HG02759 (cell line): ENCODE results near the gene MRPL53.
"Not testable (repeated sequence)": the region's sequence is repeated elsewhere in the genome, so short reads cannot be mapped to it uniquely, and the experiment has no call there.

Experiments used
- ATAC-seq: cut with Tn5 transposase; IDR thresholded peaks from one replicate; pipeline ENCODE4 v1.9.1; 2021; ENCODE audit warnings: mild to moderate bottlenecking, moderate library complexity; ENCODE audit not compliant: unreplicated experiment

MRPL53 gene

GRCh38 chr2:74454654-74455511 lies 17.6 kb downstream of the MRPL53 start, which contains the start of gene INO80B:
TSS of gene INO80B (plus strand) at chr2:74455087. CDS start at chr2:74455117, 30 bp downstream.
- peak; percentile 44 for ATAC-seq

- no peak for ATAC-seq
These were observed 21.8 kb downstream of the MRPL53 start for GRCh38 chr2:74450570-74451190.

GRCh38 chr2:74448771-74449170 lies 23.7 kb downstream of the MRPL53 start:
- no peak for ATAC-seq

- no peak for ATAC-seq
These were observed 25.1 kb downstream of the MRPL53 start for GRCh38 chr2:74447230-74447999.

GRCh38 chr2:74444498-74445318 lies 27.8 kb downstream of the MRPL53 start:
- no peak for ATAC-seq

- ATAC-seq: not testable (repeated sequence)
These were observed 29.8 kb downstream of the MRPL53 start for GRCh38 chr2:74442483-74443297.

- ATAC-seq: no peak
These were observed 30.6 kb downstream of the MRPL53 start, which contains the start of gene RTKN for GRCh38 chr2:74441690-74442482. TSS of gene RTKN (minus strand) at chr2:74441937. CDS start at chr2:74441816, 121 bp downstream.

- ATAC-seq: no peak
These were observed 31.2 kb downstream of the MRPL53 start for GRCh38 chr2:74441170-74441689.

GRCh38 chr2:74440378-74441169 lies 31.9 kb downstream of the MRPL53 start:
- ATAC-seq: peak; percentile 90

GRCh38 chr2:74439803-74440377 lies 32.6 kb downstream of the MRPL53 start:
- ATAC-seq: no peak

GRCh38 chr2:74439373-74439772 lies 33.1 kb downstream of the MRPL53 start:
- no peak for ATAC-seq

- no peak for ATAC-seq
These were observed 34.2 kb downstream of the MRPL53 start for GRCh38 chr2:74438248-74438647.

- ATAC-seq: no peak
These were observed 35.4 kb downstream of the MRPL53 start for GRCh38 chr2:74436848-74437695.

GRCh38 chr2:74436111-74436805 lies 36.2 kb downstream of the MRPL53 start:
- ATAC-seq: no peak

GRCh38 chr2:74430502-74430901 lies 42.0 kb downstream of the MRPL53 start:
- no peak for ATAC-seq
